Heart right ventricle (tissue), 16 donors: ENCODE results near the gene NACAD. TPM values are rescaled to one million over a fixed set of nuclear protein-coding genes. Genes with fewer than 3 reads are reported as not detected.

Experiments used
- ATAC-seq, 8 donors: fragments of 200-7000 bp; cut with Tn5 transposase; one replicate each; pipeline ENCODE4 v1.9.1; 2020; ENCODE audit warnings: mild to moderate bottlenecking in 8 of 8, moderate library complexity in 8 of 8, moderate number of reproducible peaks in 1 of 8
- DNase-seq, 2 donors: peaks; one replicate each; pipeline ENCODE4 v3.0.0-alpha.2; 2020
- H3K27ac ChIP-seq, 10 donors: fragments of 200-600 bp; sonication (generic) in 2 of 10; one replicate each; pipeline versions ENCODE4 v1.5.0 to v1.8.0; 2020 to 2022; ENCODE audit warnings: mild to moderate bottlenecking in 3 of 10
- H3K27me3 ChIP-seq, 7 donors: fragments of 200-600 bp; one replicate each; pipeline ENCODE4 v1.8.0; 2021 to 2022; ENCODE audit warnings: mild to moderate bottlenecking in 2 of 7
- H3K36me3 ChIP-seq, 9 donors: fragments of 200-600 bp; sonication (generic) in 1 of 9; one replicate each; pipeline versions ENCODE4 v1.5.0 to v1.8.0; 2020 to 2022; ENCODE audit warnings: mild to moderate bottlenecking in 2 of 9
- H3K4me1 ChIP-seq, 9 donors: fragments of 200-600 bp; sonication (generic) in 1 of 9; one replicate each; pipeline versions ENCODE4 v1.5.0 to v1.8.0; 2020 to 2022; ENCODE audit warnings: mild to moderate bottlenecking in 4 of 9
- H3K4me3 ChIP-seq, 10 donors: fragments of 200-600 bp; sonication (generic) in 2 of 10; one replicate each; pipeline versions ENCODE4 v1.5.0 to v1.8.0; 2020 to 2022; ENCODE audit warnings: mild to moderate bottlenecking in 7 of 10, moderate library complexity in 2 of 10
- H3K9me3 ChIP-seq, 11 donors: fragments of 200-600 bp in 10 of 11; sonication (generic) in 2 of 11; one replicate each; pipeline versions ENCODE4 v1.5.0 to v1.8.0; 2013 to 2022; ENCODE audit warnings: mild to moderate bottlenecking in 2 of 11, control low read depth in 1 of 11, moderate library complexity in 1 of 11
- WGBS, 2 donors: extraction: QIAGEN DNeasy Blood & Tissue Kit; methylation state at CpG; one replicate each; pipeline ENCODE4 v1.1.7; 2013; ENCODE audit warnings: inconsistent platforms in 1 of 2; 5-methylcytosine and 5-hydroxymethylcytosine counted together
- intact Hi-C, 10 donors: fragments of 100-400 bp; cut with DNase I; formaldehyde crosslinking; loops; one replicate each; pipeline versions ENCODE4 v1.11.1 to v1.14.2; 2022
- polyA plus RNA-seq, 2 donors: library from polyadenylated mRNA; stranded (reverse); fragments of 200-250 nt; gene quantifications; one replicate each; pipeline ENCODE4 v1.2.3, GENCODE V29; 2013
- total RNA-seq, 10 donors: library from RNA; stranded (reverse); fragmentation: NEBNext Ultra II Directional in 3 of 10; extraction: Animal tissue kit (Norgen Biotek cat#: 25700) in 3 of 10; gene quantifications; one replicate each; pipeline versions ENCODE4 v1.2.1 to v1.2.4, GENCODE V29; 2021 to 2023
- TF ChIP-seq, protein P1 (sequence below), 9 donors: fragments of 200-600 bp; sonication (generic) in 2 of 9; IDR thresholded peaks; one replicate each; pipeline versions ENCODE4 v1.5.0 to v1.8.0; 2021 to 2022; ENCODE audit warnings: antibody characterized with exemption in 9 of 9, mild to moderate bottlenecking in 5 of 9, moderate library complexity in 1 of 9
- donor health status: Arrhythmogenic right ventricular cardiomyopathy.
- donor health status: ischemic (EF 13 %, LVEDD 7.1; RV severe dilation, severe dysfunction).
- donor health status: healthy with polysubstance abuse.
- donor health status: DM: no; HTN: yes; CAD: no.
- donor health status: DM: no; HTN: no; CAD: no.
- donor health status: ischemic (EF 25% LVEDD 6.9; RV normal size, moderate dysfunction).
- donor health status: ischemic (EF 25% LVEDD 5.7; RV mildly dilated, moderate dysfunction).
- donor health status: healthy.
- donor health status: DM: yes; HTN: yes; CAD: no.
- donor health status: Ischemic cardiomyopathy.
- donor health status: ischemic (EF 35%, LVEDD 5.7; RV mildly dilated, moderate dysfunction).
- donor health status: nonischemic (EF 11% LVEDD 7.7; RV severe dilation, severe dysfunction).
- donor health status: DM: yes; HTN: yes; CAD: no.
- donor health status: PGD.
- donor health status: ischemic (EF 29% LVEDD 5.4; RV normal size, mild dysfunction).
- donor health status: nonischemic (EF 23%, LVEDD 6.1; RV moderate dilation, normal function).

NACAD gene
- total and polyA plus RNA-seq, 12 donors: 3.0 to 12.0 (median 4.7) TPM

DNA sequence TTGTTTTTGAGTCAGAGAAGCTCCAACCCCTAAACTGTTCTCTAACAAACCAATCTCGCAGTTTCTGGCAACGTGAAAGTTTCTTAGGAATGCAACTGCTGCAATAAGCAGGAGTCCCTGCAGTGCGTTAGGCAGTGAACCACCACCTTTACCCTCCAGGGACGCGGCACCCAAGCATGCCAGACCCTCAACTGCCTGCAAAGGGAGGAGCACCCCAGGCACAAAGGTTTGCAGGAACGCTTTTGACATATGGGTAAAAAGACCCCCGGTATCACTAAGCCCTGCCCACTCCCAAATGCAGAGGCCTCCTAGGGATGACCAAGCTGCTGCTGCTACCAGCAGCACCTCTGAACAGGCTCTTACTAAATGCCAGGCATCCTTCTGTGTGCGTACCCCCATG is 18.1 kb upstream of the NACAD start:
- DNase-seq: no peak
- Histone ChIP-seq H3K27me3 (no peaks in the 10 kb centered on the region), H3K4me3 (no peak overlapping the region), H3K36me3 (peaks cover 5 to 79% (median 68%) of the 10 kb centered on the region in 9 donors), H3K9me3 (no peaks in the 10 kb centered on the region), H3K4me1 (peaks cover 11 to 73% (median 47%) of the 10 kb centered on the region in 9 donors), H3K27ac (no peak overlapping the region)
- 67 to 78% methylated on average over 8 of the region's 8 CpGs for WGBS, 2 donors
- TF ChIP-seq, protein P1, sequence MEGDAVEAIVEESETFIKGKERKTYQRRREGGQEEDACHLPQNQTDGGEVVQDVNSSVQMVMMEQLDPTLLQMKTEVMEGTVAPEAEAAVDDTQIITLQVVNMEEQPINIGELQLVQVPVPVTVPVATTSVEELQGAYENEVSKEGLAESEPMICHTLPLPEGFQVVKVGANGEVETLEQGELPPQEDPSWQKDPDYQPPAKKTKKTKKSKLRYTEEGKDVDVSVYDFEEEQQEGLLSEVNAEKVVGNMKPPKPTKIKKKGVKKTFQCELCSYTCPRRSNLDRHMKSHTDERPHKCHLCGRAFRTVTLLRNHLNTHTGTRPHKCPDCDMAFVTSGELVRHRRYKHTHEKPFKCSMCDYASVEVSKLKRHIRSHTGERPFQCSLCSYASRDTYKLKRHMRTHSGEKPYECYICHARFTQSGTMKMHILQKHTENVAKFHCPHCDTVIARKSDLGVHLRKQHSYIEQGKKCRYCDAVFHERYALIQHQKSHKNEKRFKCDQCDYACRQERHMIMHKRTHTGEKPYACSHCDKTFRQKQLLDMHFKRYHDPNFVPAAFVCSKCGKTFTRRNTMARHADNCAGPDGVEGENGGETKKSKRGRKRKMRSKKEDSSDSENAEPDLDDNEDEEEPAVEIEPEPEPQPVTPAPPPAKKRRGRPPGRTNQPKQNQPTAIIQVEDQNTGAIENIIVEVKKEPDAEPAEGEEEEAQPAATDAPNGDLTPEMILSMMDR (IDR thresholded peaks at IDR 0.05): no peak
- ATAC-seq: no peak
- intact Hi-C loops: loop anchor here in 1 of 10 donors (10.0 kb wide), 1 partner anchor 92 kb away; no protein-coding TSS in a partner anchor

DNA sequence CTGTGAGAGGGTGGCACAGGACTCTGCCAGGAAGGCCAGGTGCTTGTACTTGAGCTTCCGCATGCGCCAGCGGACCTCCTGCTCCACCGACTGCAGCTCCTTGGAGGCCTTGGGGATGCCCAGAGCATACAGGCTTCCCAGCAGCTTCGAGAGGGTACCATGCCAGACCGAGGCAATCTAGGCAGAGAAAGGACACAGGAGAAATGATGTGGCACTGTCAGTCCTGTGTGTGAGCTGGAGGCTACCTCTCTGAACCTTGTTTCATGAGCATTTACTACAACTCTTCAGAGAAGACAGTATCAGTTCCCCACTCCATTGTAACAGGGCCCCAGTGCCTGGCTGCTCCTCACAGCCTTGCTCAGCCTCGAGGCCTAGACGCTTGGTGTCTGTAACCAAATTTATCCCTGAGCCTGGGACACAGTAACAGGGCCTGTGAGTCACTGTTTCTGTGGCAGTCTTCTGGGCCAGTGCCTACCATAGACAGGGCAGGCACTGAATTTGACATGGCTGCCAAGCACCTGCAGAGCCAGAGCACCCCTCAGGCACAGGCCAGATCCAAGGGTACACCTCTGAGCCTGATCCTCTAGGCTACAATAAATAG is 16.9 kb upstream of the NACAD start:
- H3K4me1 ChIP-seq: peaks cover 9 to 68% (median 44%) of the 10 kb centered on the region in 9 donors
- DNase-seq: no peak
- ATAC-seq: peak in 5 of 8 donors; percentile 29 to 71 (median 45)
- peaks cover 7 to 90% (median 79%) of the 10 kb centered on the region in 9 donors for H3K36me3 ChIP-seq
- H3K27me3 ChIP-seq: no peaks in the 10 kb centered on the region
- TF ChIP-seq, protein P1 (IDR thresholded peaks at IDR 0.05): no peak
- 88 to 89% methylated on average over 8 of the region's 8 CpGs for WGBS, 2 donors
- intact Hi-C loops: loop anchor here in 1 of 10 donors (10.0 kb wide), 1 partner anchor 91 kb away; no protein-coding TSS in a partner anchor
- no peaks in the 10 kb centered on the region for H3K9me3 ChIP-seq
- H3K27ac ChIP-seq: peak overlapping the region in 2 of 10 donors; percentile 26 to 36
- H3K4me3 ChIP-seq: no peak overlapping the region

- DNase-seq: no peak
- Histone ChIP-seq H3K27ac (peak overlapping the region in 2 of 10 donors; percentile 26 to 36), H3K9me3 (no peaks in the 10 kb centered on the region), H3K27me3 (no peaks in the 10 kb centered on the region), H3K4me1 (peaks cover 7 to 62% (median 38%) of the 10 kb centered on the region in 9 donors), H3K36me3 (peaks cover 12 to 97% (median 86%) of the 10 kb centered on the region in 9 donors), H3K4me3 (no peak overlapping the region)
- ATAC-seq: peak in 1 of 8 donors; percentile 19
- WGBS, 2 donors: 93 to 95% methylated on average over 12 of the region's 12 CpGs
- intact Hi-C loops: loop anchor here in 1 of 10 donors (10.0 kb wide), 1 partner anchor 90 kb away; no protein-coding TSS in a partner anchor
- TF ChIP-seq, protein P1 (IDR thresholded peaks at IDR 0.05): no peak
These were observed 16.2 kb upstream of the NACAD start for GRCh38 chr7:45104844-45105587.
